Measurements from ENCODE around the gene CST5.
A peak's percentile ranks its signal among the peaks of the same experiment; 100 is the strongest.
"Not testable (repeated sequence)": the region's sequence is repeated elsewhere in the genome, so short reads cannot be mapped to it uniquely, and the experiment has no call there.

CST5 gene

GRCh38 chr20:23917024-23917725 lies 37.6 kb upstream of the CST5 start:
- FAIRE-seq (no peak), DNase-seq (ENCODE audit: insufficient read length, low spot score) (no peak)

DNA sequence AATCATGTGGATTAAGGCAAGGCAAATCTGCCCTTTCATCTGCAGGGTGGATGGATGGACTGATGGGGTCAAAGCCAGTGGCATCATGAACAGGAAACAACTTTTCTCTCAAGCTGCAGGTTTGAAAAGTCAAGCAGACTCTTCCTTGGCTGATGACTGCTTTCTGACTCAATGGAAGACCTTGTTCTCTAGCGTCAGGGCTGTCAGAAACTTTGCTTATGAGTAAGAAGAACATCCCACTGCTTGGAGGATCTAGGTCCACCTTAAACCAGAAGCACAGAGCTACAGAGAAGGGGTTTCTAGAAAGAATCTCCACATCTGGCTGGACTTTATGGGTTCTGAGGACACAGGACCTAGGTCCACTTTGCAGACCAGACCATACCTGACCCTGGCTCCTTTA lies 36.3 kb upstream of the CST5 start:
- DNase-seq (ENCODE audit: insufficient read length, low spot score), result no peak
- no peak for TF ChIP-seq CTCF (IDR thresholded peaks at IDR 0.05; ENCODE audit: insufficient read depth, missing control alignments)
- no peak for FAIRE-seq

More at GRCh38 chr20:23917024-23917725, 37.6 kb upstream of the CST5 start:
- TF ChIP-seq CTCF (IDR thresholded peaks at IDR 0.05; ENCODE audit: insufficient read depth, missing control alignments), result no peak

DNA sequence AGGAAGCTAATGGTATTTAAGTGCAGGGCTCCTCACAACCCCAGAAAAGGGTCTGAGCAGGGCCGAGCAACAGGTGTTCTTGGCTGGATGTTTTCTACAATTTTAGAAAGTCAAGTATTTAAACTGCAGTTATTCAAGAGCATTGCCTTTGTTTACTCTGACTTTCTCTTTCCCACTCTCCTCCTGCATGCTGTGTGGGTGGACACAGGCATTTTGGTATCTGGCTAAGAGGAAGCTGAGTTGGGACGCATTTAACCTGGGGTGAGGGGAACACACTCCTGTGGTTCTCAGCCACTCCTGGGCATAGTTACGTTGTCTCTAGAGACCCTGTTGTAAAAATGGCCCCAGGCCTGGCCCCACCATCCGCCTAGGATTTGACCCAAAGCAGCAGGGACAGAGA lies 34.9 kb upstream of the CST5 start:
- FAIRE-seq; DNase-seq (ENCODE audit: insufficient read length, low spot score): not testable (repeated sequence)

DNA sequence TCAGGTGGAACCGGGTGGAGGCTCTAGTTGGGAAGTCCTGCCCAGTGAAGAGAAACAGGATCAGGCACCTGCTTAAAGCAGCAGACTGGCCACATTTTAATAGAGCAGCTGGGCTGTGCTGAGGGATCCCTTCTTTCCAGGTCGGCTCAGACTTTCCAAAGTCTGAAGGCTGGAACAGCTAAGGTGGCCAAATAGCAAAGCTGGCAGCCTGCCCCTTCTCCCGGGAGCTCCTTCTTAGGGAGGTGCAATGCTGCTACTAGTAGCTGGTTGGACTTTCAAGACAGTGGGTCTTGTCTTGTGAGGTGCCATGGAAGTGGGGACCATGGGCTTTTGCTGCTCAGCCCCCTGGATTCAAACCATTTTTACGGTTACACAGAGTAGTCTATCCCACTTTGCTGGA lies 30.7 kb upstream of the CST5 start:
- TF ChIP-seq CTCF (IDR thresholded peaks at IDR 0.05; ENCODE audit: insufficient read depth, missing control alignments), result no peak
- FAIRE-seq (no peak), DNase-seq (ENCODE audit: insufficient read length, low spot score) (no peak)

DNA sequence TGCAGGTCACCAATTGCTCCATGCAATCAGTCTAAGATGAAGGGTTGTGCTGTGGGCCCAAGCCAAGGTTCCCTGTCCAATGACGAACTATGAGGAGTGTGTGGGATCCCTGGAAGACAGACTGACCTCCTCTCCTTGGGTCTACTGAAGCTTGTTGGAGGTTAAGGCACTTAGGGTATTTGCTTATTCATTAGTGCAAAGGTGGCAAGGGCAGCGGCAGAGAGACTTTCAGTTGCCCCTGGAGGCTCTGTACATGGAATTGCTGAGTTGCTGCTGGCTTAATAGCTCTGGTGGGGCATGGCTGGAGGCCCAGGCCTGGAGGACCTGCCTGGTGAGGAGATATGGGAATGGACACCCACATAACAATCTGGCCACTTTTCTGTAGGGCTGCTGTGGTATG lies 29.8 kb upstream of the CST5 start:
- no peak for FAIRE-seq
- no peak for TF ChIP-seq CTCF (IDR thresholded peaks at IDR 0.05; ENCODE audit: insufficient read depth, missing control alignments)
- DNase-seq (ENCODE audit: insufficient read length, low spot score), result no peak

- no peak for DNase-seq (ENCODE audit: insufficient read length, low spot score)
- no peak for TF ChIP-seq CTCF (IDR thresholded peaks at IDR 0.05; ENCODE audit: insufficient read depth, missing control alignments)
- FAIRE-seq, result no peak
Observed at GRCh38 chr20:23907579-23907978, 28.0 kb upstream of the CST5 start.

DNA sequence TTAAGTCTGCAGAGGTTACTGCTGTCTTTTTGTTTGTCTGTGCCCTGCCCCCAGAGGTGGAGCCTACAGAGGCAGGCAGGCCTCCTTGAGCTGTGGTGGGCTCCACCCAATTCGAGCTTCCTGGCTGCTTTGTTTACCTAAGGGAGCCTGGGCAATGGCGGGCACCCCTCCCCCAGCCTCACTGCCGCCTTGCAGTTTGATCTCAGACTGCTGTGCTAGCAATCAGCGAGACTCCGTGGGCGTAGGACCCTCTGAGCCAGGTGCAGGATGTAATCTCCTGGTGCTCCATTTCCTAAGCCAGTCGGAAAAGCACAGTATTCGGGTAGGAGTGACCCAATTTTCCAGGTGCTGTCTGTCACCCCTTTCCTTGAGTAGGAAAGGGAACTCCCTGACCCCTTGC lies 22.8 kb upstream of the CST5 start:
- DNase-seq (ENCODE audit: insufficient read length, low spot score); FAIRE-seq: not testable (repeated sequence)

GRCh38 chr20:23890867-23891266 lies 11.3 kb upstream of the CST5 start:
- DNase-seq (ENCODE audit: insufficient read length, low spot score); FAIRE-seq: not testable (repeated sequence)

DNA sequence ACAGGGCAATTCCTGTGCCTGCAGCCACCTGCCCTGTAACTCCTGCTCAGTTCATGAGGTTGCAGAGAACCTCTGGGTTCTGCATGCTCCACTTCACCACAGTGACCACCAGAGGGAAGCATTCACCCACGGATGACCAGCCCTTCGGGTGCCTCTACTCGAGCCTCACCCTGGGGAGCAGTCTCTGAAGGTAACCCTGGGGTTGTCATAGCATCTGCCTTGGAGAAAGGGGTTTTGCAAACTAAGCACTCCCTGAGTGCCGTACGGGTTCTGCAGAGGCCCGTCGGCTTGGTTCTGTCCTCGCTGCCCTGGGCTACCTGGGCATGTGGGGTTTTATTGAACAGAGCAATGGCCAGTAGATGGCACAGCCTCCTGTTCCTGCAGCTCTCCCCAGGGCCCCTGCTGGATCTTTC lies 10.2 kb upstream of the CST5 start:
- no peak for FAIRE-seq

More for the DNA sequence above, 10.2 kb upstream of the CST5 start:
- peak; percentile 67 for TF ChIP-seq CTCF (IDR thresholded peaks at IDR 0.05; ENCODE audit: insufficient read depth, missing control alignments)
- no peak for DNase-seq (ENCODE audit: insufficient read length, low spot score)

All from D721Med (cell line).